T47D (cell line): Measurements from ENCODE around the gene CDC14B.
A peak's percentile ranks its signal among the peaks of the same experiment; 100 is the strongest.
"Not testable (repeated sequence)": the region's sequence is repeated elsewhere in the genome, so short reads cannot be mapped to it uniquely, and the experiment has no call there.

ENCODE experiments used
- DNase-seq, 2 experiments: peaks; one replicate each; pipeline versions ENCODE4 v3.0.0 to v3.0.0-alpha.2; 2011 to 2012; ENCODE audit warnings: low read depth in 1 of 2, low spot score in 1 of 2
- JUND ChIP-seq: IDR thresholded peaks from 2 replicates; pipeline ENCODE4 v1.6.1; 2012; ENCODE audit warnings: low read depth
- in situ Hi-C: cut with HindIII; loops from 2 replicates; pipeline ENCODE4 v1.10.0; 2016; ENCODE audit warnings: low sequenced_read_pairs, low pct_unique_long_range_greater_than_20kb

Gene CDC14B

DNA sequence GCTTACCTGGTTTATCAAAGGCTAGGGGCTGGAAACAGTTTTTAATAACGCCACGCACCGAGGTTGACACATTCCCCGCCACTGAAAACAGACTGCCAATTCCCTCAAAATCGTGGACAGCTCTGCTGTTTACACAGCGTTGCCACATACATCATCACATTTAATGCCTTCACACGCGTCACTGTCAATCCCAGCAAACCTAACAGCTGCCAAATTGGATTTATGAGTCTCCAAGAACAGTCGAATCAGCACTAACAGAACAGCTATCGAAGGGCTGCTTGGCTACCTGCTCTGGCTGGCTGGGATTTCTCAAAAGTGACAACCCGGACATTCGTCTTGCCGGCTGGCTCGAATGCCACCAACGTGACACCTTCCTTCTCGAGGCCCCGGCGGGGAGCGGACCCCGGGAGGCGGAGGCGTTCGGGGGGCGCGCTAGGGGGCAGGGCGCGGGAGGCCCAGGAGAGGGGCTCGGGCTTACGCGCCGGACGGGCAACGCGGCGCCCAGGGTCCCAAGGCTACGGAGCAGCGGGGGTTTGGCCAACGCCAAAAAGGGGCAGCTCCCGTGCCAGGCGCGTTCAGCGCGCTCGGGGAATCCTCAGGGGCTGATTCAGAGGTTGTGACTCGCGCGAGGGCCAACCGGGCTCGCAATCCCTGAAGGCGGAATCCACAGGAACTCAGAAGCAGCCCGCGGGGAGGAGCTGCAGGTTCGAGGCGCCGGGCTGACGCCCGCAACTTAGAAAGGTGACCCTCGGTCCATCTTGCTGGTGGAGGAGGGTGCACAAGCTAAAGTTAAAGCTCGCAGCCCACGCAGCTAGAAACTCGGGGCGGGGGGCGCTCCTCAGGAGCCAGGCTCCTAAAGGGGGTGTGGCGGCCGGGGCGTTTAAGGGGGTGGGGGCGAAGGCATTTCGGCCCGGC is 1.2 kb downstream of the CDC14B start:
- no peak for TF ChIP-seq JUND
- in situ Hi-C loops, result no loop called here
- DNase-seq, result no peak

- no peak for TF ChIP-seq JUND
- in situ Hi-C loops, result no loop called here
- DNase-seq, result no peak
Measured at GRCh38 chr9:96617439-96618185, 2.0 kb downstream of the CDC14B start.

GRCh38 chr9:96616817-96617438 is 2.7 kb downstream of the CDC14B start:
- TF ChIP-seq JUND, result no peak
- no peak for DNase-seq
- in situ Hi-C loops, result no loop called here

DNA sequence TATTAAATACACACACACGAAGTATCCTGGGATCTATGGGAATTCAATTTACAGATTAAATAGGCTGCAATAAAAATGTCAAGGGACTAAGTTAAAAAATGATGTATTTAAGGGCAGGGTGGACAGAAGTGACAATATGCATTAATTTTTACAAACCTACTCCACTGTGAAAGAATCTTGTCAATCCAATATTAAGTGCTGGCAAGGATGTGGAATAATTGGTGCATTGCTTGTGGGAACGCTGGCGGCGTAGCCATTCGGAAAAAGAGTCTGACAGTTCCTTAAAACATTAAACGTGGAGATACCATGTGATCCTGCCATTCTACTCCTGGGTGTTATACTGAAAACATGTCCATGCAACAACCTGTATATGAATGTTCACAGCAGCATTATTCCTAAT is 4.2 kb downstream of the CDC14B start:
- TF ChIP-seq JUND, result no peak
- in situ Hi-C loops, result no loop called here
- no peak for DNase-seq

DNA sequence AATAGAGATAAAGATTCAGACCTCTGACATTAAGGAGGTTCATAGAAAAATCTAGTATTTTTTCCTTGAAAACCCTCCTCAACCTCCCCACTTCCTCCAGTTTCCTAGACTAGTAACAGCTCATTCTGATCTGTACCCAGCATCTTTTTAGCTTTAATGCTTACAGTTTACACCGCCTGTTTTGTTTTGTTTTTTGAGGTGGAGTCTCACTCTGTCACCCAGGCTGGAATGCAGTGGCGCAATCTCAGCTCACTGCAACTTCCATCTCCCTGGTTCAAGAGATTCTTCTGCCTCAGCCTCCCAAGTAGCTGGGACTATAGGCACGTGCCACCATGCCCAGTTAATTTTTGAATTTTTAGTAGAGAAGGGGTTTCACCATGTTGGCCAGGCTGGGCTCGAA is 5.0 kb downstream of the CDC14B start:
- DNase-seq, in situ Hi-C loops: not testable (repeated sequence)

GRCh38 chr9:96612966-96613589 is 6.6 kb downstream of the CDC14B start:
- DNase-seq, result no peak
- in situ Hi-C loops, result no loop called here
- TF ChIP-seq JUND, result no peak

GRCh38 chr9:96612105-96612965 is 7.3 kb downstream of the CDC14B start:
- in situ Hi-C loops, result no loop called here
- peak in 1 of 2 experiments; percentile 16 for DNase-seq
- TF ChIP-seq JUND, result no peak

DNA sequence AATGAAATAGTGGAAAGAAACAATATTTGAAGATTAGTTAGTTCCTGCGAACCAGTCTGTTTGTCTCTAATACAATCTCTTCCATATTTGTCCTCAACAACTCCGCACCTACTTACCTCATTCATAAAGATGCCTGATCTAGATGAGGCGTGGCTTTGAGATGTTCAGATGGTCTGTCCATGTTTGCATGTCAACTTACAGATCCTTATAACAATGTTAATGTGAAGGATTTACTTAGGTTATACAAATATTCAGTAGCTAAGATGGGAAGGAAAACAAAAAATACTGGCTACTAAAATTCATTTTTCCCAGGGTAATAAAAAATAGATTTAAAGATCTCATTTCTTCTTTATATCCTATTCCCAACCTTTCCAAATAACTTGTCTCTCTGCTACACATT is 8.3 kb downstream of the CDC14B start:
- in situ Hi-C loops, result no loop called here
- TF ChIP-seq JUND, result no peak
- DNase-seq, result no peak

DNA sequence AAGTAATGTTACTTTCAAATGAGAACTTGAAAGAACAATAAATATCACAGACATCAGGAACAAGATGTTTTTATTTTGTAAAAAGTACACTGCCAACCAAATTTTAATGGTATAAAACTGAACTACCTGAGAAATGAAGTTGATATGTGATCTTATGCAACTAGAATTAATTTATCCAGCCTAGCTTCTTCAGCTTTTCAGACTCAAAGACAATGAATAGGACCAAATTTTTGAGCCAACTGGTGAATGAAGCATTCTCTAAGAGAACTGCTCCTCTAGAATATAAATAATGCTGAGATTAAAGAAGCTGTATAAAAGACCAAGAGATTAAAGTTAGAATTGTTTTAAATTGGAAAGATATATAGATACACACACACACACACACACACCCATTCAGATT is 9.9 kb downstream of the CDC14B start:
- TF ChIP-seq JUND, result no peak
- DNase-seq, result no peak
- in situ Hi-C loops, result no loop called here

DNA sequence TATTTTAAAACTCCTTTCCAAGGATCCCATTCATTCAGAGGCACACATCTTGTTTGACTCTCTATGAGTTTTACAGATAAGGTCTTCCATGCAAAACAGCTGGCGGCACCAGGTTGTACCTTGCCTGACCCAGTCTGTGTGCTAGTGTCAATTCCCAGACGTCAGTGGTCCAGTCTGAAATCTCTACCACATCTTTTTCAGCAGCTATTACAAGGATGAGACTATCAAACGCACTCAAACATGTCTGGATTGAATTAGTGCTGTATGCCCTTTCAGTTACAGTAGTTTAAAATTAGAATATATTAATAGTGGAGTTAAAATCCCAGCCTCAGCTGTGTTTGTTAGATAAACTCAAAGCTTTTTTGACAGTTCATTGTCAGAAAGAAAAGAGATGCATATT is 11.7 kb downstream of the CDC14B start:
- no peak for TF ChIP-seq JUND
- in situ Hi-C loops, result no loop called here
- DNase-seq, result no peak

DNA sequence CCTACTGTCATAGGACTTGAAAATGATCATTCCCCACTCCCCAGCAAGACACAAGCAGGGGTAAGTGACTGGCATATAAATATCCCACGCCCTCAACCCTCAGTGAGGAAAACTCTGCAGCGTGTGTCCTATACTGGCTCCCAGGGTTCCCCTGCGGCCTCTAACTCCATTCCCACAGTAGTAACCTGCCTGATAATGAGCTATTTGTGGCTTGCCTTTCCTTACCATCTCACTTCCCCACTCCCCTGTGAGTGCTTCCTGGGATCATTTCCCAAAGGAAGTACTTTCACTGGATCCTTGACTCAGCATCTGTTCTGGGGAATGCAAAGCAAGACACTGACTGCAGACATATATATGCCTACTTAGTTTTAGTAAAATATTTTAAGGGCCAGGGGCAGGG is 14.3 kb downstream of the CDC14B start:
- in situ Hi-C loops, result no loop called here
- no peak for DNase-seq

GRCh38 chr9:96604004-96604319 is 15.7 kb downstream of the CDC14B start:
- in situ Hi-C loops, result no loop called here
- no peak for TF ChIP-seq JUND
- no peak for DNase-seq

More for the DNA sequence above, 14.3 kb downstream of the CDC14B start:
- TF ChIP-seq JUND, result no peak
